HEK293 (cell line): ENCODE results near the gene MUSTN1.

ENCODE experiments used
- GLIS1 ChIP-seq: fragments of 450-650 bp; formaldehyde crosslinking; IDR thresholded peaks from 2 replicates; pipeline ENCODE4 v1.5.1; 2016; ENCODE audit warnings: missing biosample characterization, missing genetic modification characterization
- PRDM1 ChIP-seq: fragments of 450-650 bp; formaldehyde crosslinking; IDR thresholded peaks from 2 replicates; pipeline ENCODE4; 2016; ENCODE audit warnings: missing biosample characterization, missing genetic modification characterization
- ZNF169 ChIP-seq: fragments of 450-650 bp; formaldehyde crosslinking; IDR thresholded peaks from 2 replicates; pipeline ENCODE4 v1.5.1; 2016; ENCODE audit warnings: missing biosample characterization, missing genetic modification characterization
- ZNF214 ChIP-seq: fragments of 450-650 bp; formaldehyde crosslinking; IDR thresholded peaks from 2 replicates; pipeline ENCODE4 v1.5.1; 2017; ENCODE audit warnings: missing biosample characterization, mild to moderate bottlenecking, missing genetic modification characterization, borderline replicate concordance
- ZNF221 ChIP-seq: fragments of 450-650 bp; formaldehyde crosslinking; IDR thresholded peaks from 2 replicates; pipeline ENCODE4 v1.5.1; 2017; ENCODE audit warnings: missing biosample characterization, missing genetic modification characterization, borderline replicate concordance
- ZNF274 ChIP-seq, 2 experiments: fragments of 200-500 bp in 1 of 2; fragments of 450-650 bp in 1 of 2; sonication (Bioruptor generic) in 1 of 2; formaldehyde crosslinking in 1 of 2; IDR thresholded peaks; 2 replicates each; pipeline versions ENCODE4 v1.5.1 to v1.6.1; 2014 to 2016; ENCODE audit warnings: borderline replicate concordance in 1 of 2, inconsistent platforms in 1 of 2, low read length in 1 of 2, missing biosample characterization in 1 of 2, missing genetic modification characterization in 1 of 2
- ZNF707 ChIP-seq: fragments of 450-650 bp; formaldehyde crosslinking; IDR thresholded peaks from 2 replicates; pipeline ENCODE4 v1.5.1; 2016; ENCODE audit warnings: missing biosample characterization, missing genetic modification characterization
- ZSCAN23 ChIP-seq: fragments of 450-650 bp; formaldehyde crosslinking; IDR thresholded peaks from 2 replicates; pipeline ENCODE4 v1.5.1; 2016; ENCODE audit warnings: missing biosample characterization, missing genetic modification characterization
- TF ChIP-seq, protein P1 (sequence below): fragments of 450-650 bp; formaldehyde crosslinking; IDR thresholded peaks from 2 replicates; pipeline ENCODE4 v1.5.1; 2016; ENCODE audit warnings: missing biosample characterization, missing genetic modification characterization
- TF ChIP-seq, protein P2 (sequence below): fragments of 450-650 bp; formaldehyde crosslinking; IDR thresholded peaks from 2 replicates; pipeline ENCODE4 v1.5.1; 2016; ENCODE audit warnings: missing biosample characterization, missing genetic modification characterization
- TF ChIP-seq, protein P3 (sequence below): fragments of 450-650 bp; formaldehyde crosslinking; IDR thresholded peaks from 2 replicates; pipeline ENCODE4 v1.5.1; 2017; ENCODE audit warnings: missing biosample characterization, missing genetic modification characterization
- TF ChIP-seq, protein P4 (sequence below): fragments of 450-650 bp; formaldehyde crosslinking; IDR thresholded peaks from 2 replicates; pipeline ENCODE4 v1.5.1; 2016; ENCODE audit warnings: missing biosample characterization, missing genetic modification characterization
- TF ChIP-seq, protein P5 (sequence below): fragments of 450-650 bp; formaldehyde crosslinking; conservative IDR thresholded peaks from 2 replicates; pipeline ENCODE4 v1.5.1; 2016; ENCODE audit warnings: low read depth, missing biosample characterization, missing genetic modification characterization

DNA sequence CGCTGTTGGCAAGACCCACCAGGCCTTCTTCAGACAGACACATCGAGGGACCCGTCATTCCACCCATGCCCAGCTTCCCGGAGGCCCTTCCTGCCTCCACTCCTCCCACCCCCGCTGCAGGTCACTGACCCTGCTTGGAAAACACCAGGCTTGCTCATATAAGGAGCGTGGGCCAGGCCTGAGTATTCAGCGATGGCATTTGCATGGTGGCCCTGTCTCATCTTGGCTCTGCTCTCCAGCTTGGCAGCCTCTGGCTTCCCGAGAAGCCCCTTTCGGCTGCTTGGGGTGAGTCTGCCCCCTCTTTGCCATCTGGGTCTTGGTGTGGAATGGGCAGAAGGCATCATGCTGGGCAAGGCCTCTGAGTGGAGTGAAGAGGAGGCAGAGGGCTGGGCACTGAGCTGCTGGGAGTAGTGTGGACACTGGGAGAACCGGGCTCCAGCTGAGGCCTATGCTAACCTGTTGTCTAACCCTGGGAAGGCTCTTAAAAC lies 40.2 kb downstream of the MUSTN1 start, which contains the start of gene ITIH3:
- TF ChIP-seq, protein P1, sequence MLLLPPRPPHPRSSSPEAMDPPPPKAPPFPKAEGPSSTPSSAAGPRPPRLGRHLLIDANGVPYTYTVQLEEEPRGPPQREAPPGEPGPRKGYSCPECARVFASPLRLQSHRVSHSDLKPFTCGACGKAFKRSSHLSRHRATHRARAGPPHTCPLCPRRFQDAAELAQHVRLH: no peak
- TF ChIP-seq ZNF214 (tag by site-specific recombination): no peak
- TF ChIP-seq, protein P2, sequence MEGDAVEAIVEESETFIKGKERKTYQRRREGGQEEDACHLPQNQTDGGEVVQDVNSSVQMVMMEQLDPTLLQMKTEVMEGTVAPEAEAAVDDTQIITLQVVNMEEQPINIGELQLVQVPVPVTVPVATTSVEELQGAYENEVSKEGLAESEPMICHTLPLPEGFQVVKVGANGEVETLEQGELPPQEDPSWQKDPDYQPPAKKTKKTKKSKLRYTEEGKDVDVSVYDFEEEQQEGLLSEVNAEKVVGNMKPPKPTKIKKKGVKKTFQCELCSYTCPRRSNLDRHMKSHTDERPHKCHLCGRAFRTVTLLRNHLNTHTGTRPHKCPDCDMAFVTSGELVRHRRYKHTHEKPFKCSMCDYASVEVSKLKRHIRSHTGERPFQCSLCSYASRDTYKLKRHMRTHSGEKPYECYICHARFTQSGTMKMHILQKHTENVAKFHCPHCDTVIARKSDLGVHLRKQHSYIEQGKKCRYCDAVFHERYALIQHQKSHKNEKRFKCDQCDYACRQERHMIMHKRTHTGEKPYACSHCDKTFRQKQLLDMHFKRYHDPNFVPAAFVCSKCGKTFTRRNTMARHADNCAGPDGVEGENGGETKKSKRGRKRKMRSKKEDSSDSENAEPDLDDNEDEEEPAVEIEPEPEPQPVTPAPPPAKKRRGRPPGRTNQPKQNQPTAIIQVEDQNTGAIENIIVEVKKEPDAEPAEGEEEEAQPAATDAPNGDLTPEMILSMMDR (tag by site-specific recombination): no peak
- TF ChIP-seq, protein P3, sequence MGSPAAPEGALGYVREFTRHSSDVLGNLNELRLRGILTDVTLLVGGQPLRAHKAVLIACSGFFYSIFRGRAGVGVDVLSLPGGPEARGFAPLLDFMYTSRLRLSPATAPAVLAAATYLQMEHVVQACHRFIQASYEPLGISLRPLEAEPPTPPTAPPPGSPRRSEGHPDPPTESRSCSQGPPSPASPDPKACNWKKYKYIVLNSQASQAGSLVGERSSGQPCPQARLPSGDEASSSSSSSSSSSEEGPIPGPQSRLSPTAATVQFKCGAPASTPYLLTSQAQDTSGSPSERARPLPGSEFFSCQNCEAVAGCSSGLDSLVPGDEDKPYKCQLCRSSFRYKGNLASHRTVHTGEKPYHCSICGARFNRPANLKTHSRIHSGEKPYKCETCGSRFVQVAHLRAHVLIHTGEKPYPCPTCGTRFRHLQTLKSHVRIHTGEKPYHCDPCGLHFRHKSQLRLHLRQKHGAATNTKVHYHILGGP (tag by site-specific recombination): no peak
- no peak for TF ChIP-seq GLIS1 (tag by site-specific recombination)
- TF ChIP-seq, protein P4, sequence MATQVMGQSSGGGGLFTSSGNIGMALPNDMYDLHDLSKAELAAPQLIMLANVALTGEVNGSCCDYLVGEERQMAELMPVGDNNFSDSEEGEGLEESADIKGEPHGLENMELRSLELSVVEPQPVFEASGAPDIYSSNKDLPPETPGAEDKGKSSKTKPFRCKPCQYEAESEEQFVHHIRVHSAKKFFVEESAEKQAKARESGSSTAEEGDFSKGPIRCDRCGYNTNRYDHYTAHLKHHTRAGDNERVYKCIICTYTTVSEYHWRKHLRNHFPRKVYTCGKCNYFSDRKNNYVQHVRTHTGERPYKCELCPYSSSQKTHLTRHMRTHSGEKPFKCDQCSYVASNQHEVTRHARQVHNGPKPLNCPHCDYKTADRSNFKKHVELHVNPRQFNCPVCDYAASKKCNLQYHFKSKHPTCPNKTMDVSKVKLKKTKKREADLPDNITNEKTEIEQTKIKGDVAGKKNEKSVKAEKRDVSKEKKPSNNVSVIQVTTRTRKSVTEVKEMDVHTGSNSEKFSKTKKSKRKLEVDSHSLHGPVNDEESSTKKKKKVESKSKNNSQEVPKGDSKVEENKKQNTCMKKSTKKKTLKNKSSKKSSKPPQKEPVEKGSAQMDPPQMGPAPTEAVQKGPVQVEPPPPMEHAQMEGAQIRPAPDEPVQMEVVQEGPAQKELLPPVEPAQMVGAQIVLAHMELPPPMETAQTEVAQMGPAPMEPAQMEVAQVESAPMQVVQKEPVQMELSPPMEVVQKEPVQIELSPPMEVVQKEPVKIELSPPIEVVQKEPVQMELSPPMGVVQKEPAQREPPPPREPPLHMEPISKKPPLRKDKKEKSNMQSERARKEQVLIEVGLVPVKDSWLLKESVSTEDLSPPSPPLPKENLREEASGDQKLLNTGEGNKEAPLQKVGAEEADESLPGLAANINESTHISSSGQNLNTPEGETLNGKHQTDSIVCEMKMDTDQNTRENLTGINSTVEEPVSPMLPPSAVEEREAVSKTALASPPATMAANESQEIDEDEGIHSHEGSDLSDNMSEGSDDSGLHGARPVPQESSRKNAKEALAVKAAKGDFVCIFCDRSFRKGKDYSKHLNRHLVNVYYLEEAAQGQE: no peak
- TF ChIP-seq ZSCAN23 (tag by site-specific recombination): no peak
- no peak for TF ChIP-seq ZNF221 (tag by site-specific recombination)
- TF ChIP-seq ZNF707 (tag by site-specific recombination): no peak
- TF ChIP-seq, protein P5, sequence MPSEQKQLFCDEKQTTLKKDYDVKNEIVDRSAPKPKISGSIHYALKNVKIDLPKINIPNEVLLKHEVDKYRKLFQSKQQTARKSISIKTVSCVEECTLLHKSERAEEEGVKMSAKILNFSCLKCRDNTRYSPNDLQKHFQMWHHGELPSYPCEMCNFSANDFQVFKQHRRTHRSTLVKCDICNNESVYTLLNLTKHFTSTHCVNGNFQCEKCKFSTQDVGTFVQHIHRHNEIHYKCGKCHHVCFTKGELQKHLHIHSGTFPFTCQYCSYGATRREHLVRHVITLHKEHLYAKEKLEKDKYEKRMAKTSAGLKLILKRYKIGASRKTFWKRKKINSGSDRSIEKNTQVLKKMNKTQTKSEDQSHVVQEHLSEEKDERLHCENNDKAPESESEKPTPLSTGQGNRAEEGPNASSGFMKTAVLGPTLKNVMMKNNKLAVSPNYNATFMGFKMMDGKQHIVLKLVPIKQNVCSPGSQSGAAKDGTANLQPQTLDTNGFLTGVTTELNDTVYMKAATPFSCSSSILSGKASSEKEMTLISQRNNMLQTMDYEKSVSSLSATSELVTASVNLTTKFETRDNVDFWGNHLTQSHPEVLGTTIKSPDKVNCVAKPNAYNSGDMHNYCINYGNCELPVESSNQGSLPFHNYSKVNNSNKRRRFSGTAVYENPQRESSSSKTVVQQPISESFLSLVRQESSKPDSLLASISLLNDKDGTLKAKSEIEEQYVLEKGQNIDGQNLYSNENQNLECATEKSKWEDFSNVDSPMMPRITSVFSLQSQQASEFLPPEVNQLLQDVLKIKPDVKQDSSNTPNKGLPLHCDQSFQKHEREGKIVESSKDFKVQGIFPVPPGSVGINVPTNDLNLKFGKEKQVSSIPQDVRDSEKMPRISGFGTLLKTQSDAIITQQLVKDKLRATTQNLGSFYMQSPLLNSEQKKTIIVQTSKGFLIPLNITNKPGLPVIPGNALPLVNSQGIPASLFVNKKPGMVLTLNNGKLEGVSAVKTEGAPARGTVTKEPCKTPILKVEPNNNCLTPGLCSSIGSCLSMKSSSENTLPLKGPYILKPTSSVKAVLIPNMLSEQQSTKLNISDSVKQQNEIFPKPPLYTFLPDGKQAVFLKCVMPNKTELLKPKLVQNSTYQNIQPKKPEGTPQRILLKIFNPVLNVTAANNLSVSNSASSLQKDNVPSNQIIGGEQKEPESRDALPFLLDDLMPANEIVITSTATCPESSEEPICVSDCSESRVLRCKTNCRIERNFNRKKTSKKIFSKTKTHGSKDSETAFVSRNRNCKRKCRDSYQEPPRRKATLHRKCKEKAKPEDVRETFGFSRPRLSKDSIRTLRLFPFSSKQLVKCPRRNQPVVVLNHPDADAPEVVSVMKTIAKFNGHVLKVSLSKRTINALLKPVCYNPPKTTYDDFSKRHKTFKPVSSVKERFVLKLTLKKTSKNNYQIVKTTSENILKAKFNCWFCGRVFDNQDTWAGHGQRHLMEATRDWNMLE (tag by site-specific recombination): no peak
- TF ChIP-seq ZNF274 (IDR thresholded peaks at IDR 0.05; ENCODE audit: low read length): no peak
- no peak for TF ChIP-seq ZNF274 (tag by site-specific recombination; IDR thresholded peaks at IDR 0.05; ENCODE audit: borderline replicate concordance)
- TF ChIP-seq PRDM1 (tag by site-specific recombination): no peak
- TF ChIP-seq ZNF169 (tag by site-specific recombination): no peak
